Activated naive CD4-positive, alpha-beta T cell treated with anti-CD3 and anti-CD28 coated beads, Interleukin-2, amount 10 ng/mL, durations not matched to agents 7 days and 5 days (primary cell): ENCODE results near the gene CACNA1G.

ENCODE experiments used
- CTCF ChIA-PET: fragments of 350-600 bp; sonication (Branson Sonifier 250); formaldehyde crosslinking; loops from one replicate; lab custom pipeline; 2021; ENCODE audit warnings: antibody characterized with exemption; lab: Charles Lee
- DNase-seq: peaks from one replicate; pipeline ENCODE4 v3.0.0-alpha.2; 2020
- H3K27ac Mint-ChIP-seq: one replicate; pipeline ENCODE4 v1.8.0; 2021; ENCODE audit warnings: mild to moderate bottlenecking, moderate library complexity, mixed read lengths
- H3K27me3 Mint-ChIP-seq: one replicate; pipeline ENCODE4 v1.8.0; 2021; ENCODE audit warnings: mild to moderate bottlenecking, mixed read lengths
- H3K36me3 Mint-ChIP-seq: one replicate; pipeline ENCODE4 v1.8.0; 2021; ENCODE audit warnings: mixed read lengths
- H3K4me1 Mint-ChIP-seq: one replicate; pipeline ENCODE4 v1.8.0; 2021; ENCODE audit warnings: mixed read lengths
- H3K4me3 Mint-ChIP-seq: one replicate; pipeline ENCODE4 v1.8.0; 2021; ENCODE audit warnings: mild to moderate bottlenecking, moderate library complexity, mixed read lengths
- H3K9me3 Mint-ChIP-seq: one replicate; pipeline ENCODE4 v1.8.0; 2021; ENCODE audit warnings: mixed read lengths

Gene CACNA1G

GRCh38 chr17:50638606-50638965, 78.1 kb downstream of the CACNA1G start:
- CTCF ChIA-PET: interaction anchor here (5.1 kb wide), 1 partner anchor 9 kb away, joined by 27 read pairs; no protein-coding TSS in a partner anchor
- no peak overlapping the region for H3K27ac Mint-ChIP-seq
- H3K4me3 Mint-ChIP-seq: no peak overlapping the region
- peaks cover 86% of the 10 kb centered on the region for H3K27me3 Mint-ChIP-seq
- no peaks in the 10 kb centered on the region for H3K4me1 Mint-ChIP-seq
- H3K9me3 Mint-ChIP-seq: no peaks in the 10 kb centered on the region
- H3K36me3 Mint-ChIP-seq: no peaks in the 10 kb centered on the region
- peak; percentile 17 for DNase-seq

- Mint-ChIP-seq H3K4me1 (no peaks in the 10 kb centered on the region), H3K27ac (no peak overlapping the region), H3K27me3 (peaks cover 83% of the 10 kb centered on the region), H3K4me3 (no peak overlapping the region), H3K36me3 (no peaks in the 10 kb centered on the region), H3K9me3 (no peaks in the 10 kb centered on the region)
- peak; percentile 19 for DNase-seq
- CTCF ChIA-PET: interaction anchor here (0.6 to 5.1 kb wide), 3 partner anchors 10 to 193 kb away, joined by 4 to 27 read pairs (median 7); no protein-coding TSS in a partner anchor
Observed at GRCh38 chr17:50638966-50639713, 78.6 kb downstream of the CACNA1G start.

GRCh38 chr17:50640686-50641351, 80.3 kb downstream of the CACNA1G start:
- Mint-ChIP-seq H3K27ac (no peak overlapping the region), H3K9me3 (no peaks in the 10 kb centered on the region), H3K4me1 (no peaks in the 10 kb centered on the region), H3K27me3 (peaks cover 68% of the 10 kb centered on the region), H3K4me3 (no peak overlapping the region), H3K36me3 (no peaks in the 10 kb centered on the region)
- CTCF ChIA-PET: interaction anchor here (1.0 to 5.1 kb wide), 4 partner anchors 8 to 54 kb away, joined by 3 to 27 read pairs (median 4); no protein-coding TSS in a partner anchor
- peak; percentile 16 for DNase-seq

- no peak for DNase-seq
- CTCF ChIA-PET: interaction anchor here (1.0 to 5.1 kb wide), 3 partner anchors 8 to 54 kb away, joined by 3 to 27 read pairs (median 3); no protein-coding TSS in a partner anchor
- Mint-ChIP-seq H3K27me3 (peaks cover 66% of the 10 kb centered on the region), H3K4me3 (no peak overlapping the region), H3K9me3 (no peaks in the 10 kb centered on the region), H3K27ac (no peak overlapping the region), H3K4me1 (no peaks in the 10 kb centered on the region), H3K36me3 (no peaks in the 10 kb centered on the region)
Observed at GRCh38 chr17:50641357-50641756, 80.8 kb downstream of the CACNA1G start.

- H3K27me3 Mint-ChIP-seq: peaks cover 65% of the 10 kb centered on the region
- no peaks in the 10 kb centered on the region for H3K4me1 Mint-ChIP-seq
- peak; percentile 14 for DNase-seq
- H3K4me3 Mint-ChIP-seq: no peak overlapping the region
- no peak overlapping the region for H3K27ac Mint-ChIP-seq
- no peaks in the 10 kb centered on the region for H3K9me3 Mint-ChIP-seq
- no peaks in the 10 kb centered on the region for H3K36me3 Mint-ChIP-seq
- CTCF ChIA-PET: interaction anchor here (1.1 kb wide), 1 partner anchor 9 kb away, joined by 3 read pairs; no protein-coding TSS in a partner anchor
Observed at GRCh38 chr17:50642071-50642721, 81.7 kb downstream of the CACNA1G start.

- Mint-ChIP-seq H3K4me1 (no peaks in the 10 kb centered on the region), H3K4me3 (no peak overlapping the region), H3K27ac (no peak overlapping the region), H3K9me3 (no peaks in the 10 kb centered on the region), H3K36me3 (no peaks in the 10 kb centered on the region), H3K27me3 (peaks cover 64% of the 10 kb centered on the region)
- DNase-seq: peak; percentile 12
- CTCF ChIA-PET: no interaction called here
Observed at GRCh38 chr17:50642722-50643656, 82.5 kb downstream of the CACNA1G start.

GRCh38 chr17:50645748-50646682, 85.5 kb downstream of the CACNA1G start:
- no peak overlapping the region for H3K4me3 Mint-ChIP-seq
- H3K27ac Mint-ChIP-seq: no peak overlapping the region
- H3K36me3 Mint-ChIP-seq: no peaks in the 10 kb centered on the region
- CTCF ChIA-PET: interaction anchor here (1.6 kb wide), 1 partner anchor 16 kb away, joined by 7 read pairs; no protein-coding TSS in a partner anchor
- peaks cover 48% of the 10 kb centered on the region for H3K27me3 Mint-ChIP-seq
- peak; percentile 12 for DNase-seq
- no peaks in the 10 kb centered on the region for H3K9me3 Mint-ChIP-seq
- H3K4me1 Mint-ChIP-seq: no peaks in the 10 kb centered on the region

- DNase-seq: peak; percentile 4
- Mint-ChIP-seq H3K9me3 (no peaks in the 10 kb centered on the region), H3K27me3 (peaks cover 42% of the 10 kb centered on the region), H3K4me3 (no peak overlapping the region), H3K27ac (no peak overlapping the region), H3K4me1 (no peaks in the 10 kb centered on the region), H3K36me3 (no peaks in the 10 kb centered on the region)
- CTCF ChIA-PET: interaction anchor here (1.3 to 1.6 kb wide), 2 partner anchors 13 to 17 kb away, joined by 5 to 7 read pairs; no protein-coding TSS in a partner anchor
Observed at GRCh38 chr17:50647187-50647586, 86.7 kb downstream of the CACNA1G start.

- Mint-ChIP-seq H3K9me3 (peaks cover 4% of the 10 kb centered on the region), H3K4me3 (no peak overlapping the region), H3K4me1 (no peaks in the 10 kb centered on the region), H3K36me3 (no peaks in the 10 kb centered on the region), H3K27me3 (peaks cover 54% of the 10 kb centered on the region), H3K27ac (no peak overlapping the region)
- DNase-seq: no peak
- CTCF ChIA-PET: interaction anchor here (1.8 kb wide), 1 partner anchor 17 kb away, joined by 4 read pairs; no protein-coding TSS in a partner anchor
Observed at GRCh38 chr17:50649042-50649908, 88.8 kb downstream of the CACNA1G start.

GRCh38 chr17:50651661-50652060, 91.1 kb downstream of the CACNA1G start:
- H3K27ac Mint-ChIP-seq: no peak overlapping the region
- H3K27me3 Mint-ChIP-seq: peaks cover 62% of the 10 kb centered on the region
- no peak overlapping the region for H3K4me3 Mint-ChIP-seq
- CTCF ChIA-PET: interaction anchor here (1.3 to 1.4 kb wide), 2 partner anchors 9 to 21 kb away, joined by 3 read pairs; no protein-coding TSS in a partner anchor
- H3K36me3 Mint-ChIP-seq: no peaks in the 10 kb centered on the region
- no peaks in the 10 kb centered on the region for H3K4me1 Mint-ChIP-seq
- no peak for DNase-seq
- peaks cover 4% of the 10 kb centered on the region for H3K9me3 Mint-ChIP-seq

- Mint-ChIP-seq H3K4me3 (no peak overlapping the region), H3K27ac (no peak overlapping the region), H3K9me3 (peaks cover 4% of the 10 kb centered on the region), H3K36me3 (no peaks in the 10 kb centered on the region), H3K4me1 (no peaks in the 10 kb centered on the region), H3K27me3 (peaks cover 64% of the 10 kb centered on the region)
- DNase-seq: no peak
- CTCF ChIA-PET: interaction anchor here (1.3 kb wide), 1 partner anchor 28 kb away, joined by 3 read pairs; no protein-coding TSS in a partner anchor
Observed at GRCh38 chr17:50653738-50654137, 93.2 kb downstream of the CACNA1G start.

- H3K36me3 Mint-ChIP-seq: no peaks in the 10 kb centered on the region
- CTCF ChIA-PET: no interaction called here
- DNase-seq: peak; percentile 1
- peaks cover 55% of the 10 kb centered on the region for H3K27me3 Mint-ChIP-seq
- no peak overlapping the region for H3K4me3 Mint-ChIP-seq
- peaks cover 4% of the 10 kb centered on the region for H3K9me3 Mint-ChIP-seq
- H3K27ac Mint-ChIP-seq: no peak overlapping the region
- H3K4me1 Mint-ChIP-seq: peaks cover 11% of the 10 kb centered on the region
Observed at GRCh38 chr17:50656509-50656908, 96.0 kb downstream of the CACNA1G start.
